ENCODE measurements around the gene HOXA9.
A peak's percentile ranks its signal among the peaks of the same experiment; 100 is the strongest.

Gene HOXA9

GRCh38 chr7:27184337-27185012, 19.1 kb upstream of the HOXA9 start:
- peak in 1 of 2 experiments; percentile 40 for DNase-seq (ENCODE audit: low read depth in 1 of 2, low spot score in 1 of 2)
- no peak overlapping the region for H3K27ac ChIP-seq (replicated peaks)
- peak overlapping the region; percentile 54 for H3K4me3 ChIP-seq (replicated peaks; ENCODE audit: insufficient read depth, low read length)
- peaks cover 63% of the 10 kb centered on the region for H3K27me3 ChIP-seq (ENCODE audit: insufficient read depth, poor library complexity, severe bottlenecking)
- TF ChIP-seq CTCF (IDR thresholded peaks at IDR 0.05; ENCODE audit: insufficient read depth, low read length), result no peak
- peak; percentile 32 for TF ChIP-seq REST (IDR thresholded peaks at IDR 0.05; ENCODE audit: insufficient replicate concordance, low read depth)
- TF ChIP-seq POLR2AphosphoS5 (IDR thresholded peaks at IDR 0.05; ENCODE audit: low read depth), result 0 out of 2 replicates have a peak, but pooled peaks have one; percentile 20
- no peak for TF ChIP-seq SPI1 (IDR thresholded peaks at IDR 0.05; ENCODE audit: borderline replicate concordance, low read depth)
- no peak for TF ChIP-seq GABPA (IDR thresholded peaks at IDR 0.05; ENCODE audit: low read depth)

DNA sequence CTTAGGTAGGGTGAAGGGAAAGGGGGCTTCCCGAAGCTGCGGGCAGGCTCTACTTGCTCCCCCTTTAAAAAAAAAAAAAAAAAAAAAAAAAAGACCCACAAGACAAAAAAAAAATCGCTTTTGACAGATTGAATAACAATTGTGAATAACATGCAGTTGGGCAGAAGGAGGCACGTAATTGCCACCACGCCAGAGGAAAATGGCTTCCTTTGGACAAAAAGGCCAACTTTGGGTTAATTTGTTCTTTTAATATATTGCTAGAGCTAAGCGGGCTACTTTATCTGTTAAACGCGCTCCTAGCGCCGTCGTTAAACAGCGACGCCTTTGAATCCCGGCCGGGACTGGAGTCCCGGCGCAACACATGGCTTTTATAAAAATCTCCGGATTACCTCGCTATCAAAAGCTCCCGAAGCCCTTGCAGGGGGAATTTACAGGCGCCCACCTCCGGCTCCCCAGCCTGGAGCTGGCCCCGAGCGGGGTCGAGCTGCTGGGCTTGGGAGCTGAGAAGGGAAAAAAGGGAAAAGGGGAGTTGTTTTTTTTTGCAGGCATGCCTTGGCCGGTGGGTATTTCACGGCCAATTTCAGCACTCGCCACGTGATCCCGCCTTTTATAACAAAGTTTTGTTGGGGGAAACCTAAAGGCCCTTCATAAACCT, 18.5 kb upstream of the HOXA9 start:
- peaks cover 65% of the 10 kb centered on the region for H3K27me3 ChIP-seq (ENCODE audit: insufficient read depth, poor library complexity, severe bottlenecking)
- TF ChIP-seq CTCF (IDR thresholded peaks at IDR 0.05; ENCODE audit: insufficient read depth, low read length) (no peak), REST (IDR thresholded peaks at IDR 0.05; ENCODE audit: insufficient replicate concordance, low read depth) (peak; percentile 13)
- peak overlapping the region; percentile 54 for H3K4me3 ChIP-seq (replicated peaks; ENCODE audit: insufficient read depth, low read length)
- no peak overlapping the region for H3K27ac ChIP-seq (replicated peaks)
- no peak for DNase-seq (ENCODE audit: low read depth in 1 of 2, low spot score in 1 of 2)

GRCh38 chr7:27182861-27183681, 17.7 kb upstream of the HOXA9 start:
- Histone ChIP-seq H3K4me3 (replicated peaks; ENCODE audit: insufficient read depth, low read length) (no peak overlapping the region), H3K27ac (replicated peaks) (no peak overlapping the region), H3K27me3 (ENCODE audit: insufficient read depth, poor library complexity, severe bottlenecking) (peaks cover 60% of the 10 kb centered on the region)
- no peak for DNase-seq (ENCODE audit: low read depth in 1 of 2, low spot score in 1 of 2)
- no peak for TF ChIP-seq CTCF (IDR thresholded peaks at IDR 0.05; ENCODE audit: insufficient read depth, low read length)
- TF ChIP-seq REST (IDR thresholded peaks at IDR 0.05; ENCODE audit: insufficient replicate concordance, low read depth), result no peak
- TF ChIP-seq SPI1 (IDR thresholded peaks at IDR 0.05; ENCODE audit: borderline replicate concordance, low read depth), result no peak
- no peak for TF ChIP-seq POLR2AphosphoS5 (IDR thresholded peaks at IDR 0.05; ENCODE audit: low read depth)
- TF ChIP-seq GABPA (IDR thresholded peaks at IDR 0.05; ENCODE audit: low read depth), result no peak
